A673 (cell line): ENCODE data around the gene BAIAP2.

Experiments
- CTCF ChIP-seq: fragments of 300-800, 200-600 bp; sonication (generic); conservative IDR thresholded peaks from 2 replicates; pipeline ENCODE4 v1.5.1; 2017; ENCODE audit warnings: low read depth, mild to moderate bottlenecking, antibody characterized with exemption, low read length, moderate library complexity, mixed read lengths
- EZH2 ChIP-seq: fragments of 200-600 bp; sonication (generic); IDR thresholded peaks from 2 replicates; pipeline ENCODE4 v1.6.1; 2017; ENCODE audit warnings: borderline replicate concordance, low read depth, mild to moderate bottlenecking, mixed read lengths, antibody characterized with exemption, low read length; ENCODE audit not compliant: poor library complexity, severe bottlenecking

- TF ChIP-seq CTCF = no peak
- TF ChIP-seq EZH2 = no peak
Measured at GRCh38 chr17:81000334-81000630, 34.7 kb upstream of the BAIAP2 start.
